ENCODE results near the gene ARMC12.

The ARMC12 gene

DNA sequence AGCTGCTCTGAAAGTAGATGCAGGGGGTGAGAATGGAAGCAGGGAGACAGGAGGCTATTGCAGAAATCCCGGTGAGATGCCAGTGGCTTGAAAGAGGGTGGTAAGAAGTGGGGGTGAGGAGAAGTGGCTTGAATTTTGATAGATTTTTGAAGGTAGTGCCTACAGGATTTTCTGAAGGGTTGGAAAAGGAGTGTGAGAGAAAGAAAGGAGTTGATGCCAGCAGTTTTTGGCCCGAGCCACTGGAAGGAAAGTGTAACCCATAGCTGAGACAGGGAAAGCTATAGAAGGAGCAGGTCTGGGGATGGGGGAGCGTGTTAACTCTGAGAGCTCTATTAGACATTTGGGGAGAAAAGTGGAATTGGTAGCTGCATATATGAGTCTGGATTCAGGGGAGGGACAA, 9.7 kb downstream of the ARMC12 start:
- TF ChIP-seq, protein P1, sequence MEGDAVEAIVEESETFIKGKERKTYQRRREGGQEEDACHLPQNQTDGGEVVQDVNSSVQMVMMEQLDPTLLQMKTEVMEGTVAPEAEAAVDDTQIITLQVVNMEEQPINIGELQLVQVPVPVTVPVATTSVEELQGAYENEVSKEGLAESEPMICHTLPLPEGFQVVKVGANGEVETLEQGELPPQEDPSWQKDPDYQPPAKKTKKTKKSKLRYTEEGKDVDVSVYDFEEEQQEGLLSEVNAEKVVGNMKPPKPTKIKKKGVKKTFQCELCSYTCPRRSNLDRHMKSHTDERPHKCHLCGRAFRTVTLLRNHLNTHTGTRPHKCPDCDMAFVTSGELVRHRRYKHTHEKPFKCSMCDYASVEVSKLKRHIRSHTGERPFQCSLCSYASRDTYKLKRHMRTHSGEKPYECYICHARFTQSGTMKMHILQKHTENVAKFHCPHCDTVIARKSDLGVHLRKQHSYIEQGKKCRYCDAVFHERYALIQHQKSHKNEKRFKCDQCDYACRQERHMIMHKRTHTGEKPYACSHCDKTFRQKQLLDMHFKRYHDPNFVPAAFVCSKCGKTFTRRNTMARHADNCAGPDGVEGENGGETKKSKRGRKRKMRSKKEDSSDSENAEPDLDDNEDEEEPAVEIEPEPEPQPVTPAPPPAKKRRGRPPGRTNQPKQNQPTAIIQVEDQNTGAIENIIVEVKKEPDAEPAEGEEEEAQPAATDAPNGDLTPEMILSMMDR (IDR thresholded peaks at IDR 0.05; ENCODE audit: extremely low read depth, insufficient read depth, missing control alignments): no peak
- no peak for DNase-seq (ENCODE audit: low spot score)
- in situ Hi-C loops (cut with MboI; ENCODE audit: low pct_unique_long_range_greater_than_20kb, low sequenced_read_pairs, unreplicated experiment): no loop called here

DNA sequence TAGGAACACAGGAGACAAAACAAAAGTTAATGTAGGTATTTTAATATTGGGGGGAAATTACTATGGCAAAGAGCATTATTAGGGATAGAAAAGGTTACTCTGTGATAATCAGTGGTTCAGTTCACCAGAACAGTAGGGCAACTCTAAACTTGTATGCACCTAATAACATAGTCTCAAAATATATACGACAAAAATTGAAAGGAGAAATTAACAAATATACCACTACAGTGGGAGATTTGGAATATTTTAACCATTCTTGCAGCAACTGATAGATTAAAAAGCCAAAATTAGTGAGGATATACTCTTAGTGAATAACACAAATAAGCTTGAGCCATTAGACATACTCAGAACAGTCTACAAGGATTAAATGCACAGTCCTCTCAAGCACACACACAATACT, 11.0 kb downstream of the ARMC12 start:
- TF ChIP-seq, protein P1 (IDR thresholded peaks at IDR 0.05; ENCODE audit: extremely low read depth, insufficient read depth, missing control alignments): no peak
- in situ Hi-C loops (cut with MboI; ENCODE audit: low pct_unique_long_range_greater_than_20kb, low sequenced_read_pairs, unreplicated experiment): no loop called here
- DNase-seq (ENCODE audit: low spot score): no peak

DNA sequence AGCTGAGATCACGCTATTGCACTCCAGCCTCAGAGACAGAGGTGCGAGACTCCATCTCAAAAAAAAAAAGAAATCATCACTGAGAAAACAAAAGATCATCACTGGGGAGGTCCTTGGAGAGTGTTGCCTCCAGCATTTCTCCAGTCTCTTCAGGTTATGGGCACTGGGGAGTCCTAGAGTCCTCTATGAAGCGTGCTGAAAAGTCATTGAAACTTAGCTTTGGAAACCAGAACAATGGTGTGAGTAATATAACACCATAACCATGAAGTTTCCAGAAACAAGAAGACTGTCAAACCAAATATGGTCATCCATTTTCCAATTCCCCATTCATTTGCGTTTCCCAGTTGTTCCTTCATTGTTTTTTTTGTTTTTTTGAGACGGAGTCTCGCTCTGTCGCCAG, 13.7 kb downstream of the ARMC12 start:
- TF ChIP-seq, protein P1 (IDR thresholded peaks at IDR 0.05; ENCODE audit: extremely low read depth, insufficient read depth, missing control alignments): no peak
- in situ Hi-C loops (cut with MboI; ENCODE audit: low pct_unique_long_range_greater_than_20kb, low sequenced_read_pairs, unreplicated experiment): no loop called here
- DNase-seq (ENCODE audit: low spot score): no peak

DNA sequence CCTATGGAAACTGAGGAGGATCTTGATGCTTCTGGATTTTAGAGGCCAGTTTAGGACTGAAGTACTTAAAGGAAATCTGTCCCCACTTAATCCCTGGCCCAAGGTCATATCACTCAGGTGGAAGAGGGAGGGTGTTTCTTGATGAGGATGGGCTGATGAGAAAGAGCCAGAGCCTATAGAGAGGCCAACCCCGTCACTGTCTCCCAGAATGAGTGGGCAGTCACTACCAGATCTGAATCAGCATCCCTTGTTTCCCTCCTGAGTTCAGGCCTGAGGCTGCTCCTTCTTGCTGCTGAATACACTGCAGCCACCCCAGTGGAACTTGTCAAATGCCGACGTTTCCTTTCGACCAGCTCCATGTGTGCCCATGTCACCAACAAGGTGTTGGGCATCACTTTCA, 14.8 kb downstream of the ARMC12 start:
- TF ChIP-seq, protein P1 (IDR thresholded peaks at IDR 0.05; ENCODE audit: extremely low read depth, insufficient read depth, missing control alignments): no peak
- no peak for DNase-seq (ENCODE audit: low spot score)
- in situ Hi-C loops (cut with MboI; ENCODE audit: low pct_unique_long_range_greater_than_20kb, low sequenced_read_pairs, unreplicated experiment): no loop called here

GRCh38 chr6:35752330-35752729, 15.5 kb downstream of the ARMC12 start:
- TF ChIP-seq, protein P1 (IDR thresholded peaks at IDR 0.05; ENCODE audit: extremely low read depth, insufficient read depth, missing control alignments): no peak
- DNase-seq (ENCODE audit: low spot score): no peak
- in situ Hi-C loops (cut with MboI; ENCODE audit: low pct_unique_long_range_greater_than_20kb, low sequenced_read_pairs, unreplicated experiment): no loop called here

DNA sequence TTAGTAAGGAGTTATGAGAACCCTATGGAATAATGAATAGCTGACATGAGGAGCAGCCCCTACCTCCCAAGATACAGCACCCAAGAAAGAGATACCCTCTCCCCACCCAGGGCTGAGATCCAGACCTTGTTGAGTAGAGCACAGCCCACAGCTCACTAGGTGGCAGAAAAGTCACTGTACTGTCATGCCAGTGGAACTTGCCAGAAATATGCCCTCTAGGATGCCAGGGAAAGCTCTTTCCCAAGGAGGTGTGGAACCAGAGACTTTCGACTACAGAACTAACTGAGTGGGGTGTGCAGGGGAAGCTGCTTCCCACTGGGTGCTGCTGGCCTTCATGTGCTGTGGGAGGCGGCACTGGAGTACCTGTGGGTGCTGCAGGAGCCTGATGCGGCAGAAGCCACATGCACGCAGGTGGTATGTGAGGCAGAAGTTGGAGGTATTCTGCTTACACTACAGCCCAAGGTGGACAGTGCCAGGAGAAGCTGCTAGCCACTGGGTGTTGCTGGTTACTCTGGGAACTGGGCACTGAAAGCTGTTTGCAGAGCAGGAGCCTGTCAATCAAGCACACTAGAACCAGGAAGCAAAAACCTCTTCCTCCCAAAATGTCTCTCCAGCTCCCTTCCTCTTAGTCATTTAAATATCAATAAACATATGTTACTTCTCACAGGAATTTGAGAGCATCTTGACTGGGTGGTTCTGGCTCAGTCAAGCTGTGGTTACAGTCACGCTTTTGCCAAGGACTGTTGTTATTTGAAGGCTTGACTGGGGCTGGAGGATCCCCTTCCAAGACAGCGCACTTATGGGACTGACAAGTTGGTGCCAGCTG, 17.8 kb downstream of the ARMC12 start:
- DNase-seq (ENCODE audit: low spot score): no peak
- in situ Hi-C loops (cut with MboI; ENCODE audit: low pct_unique_long_range_greater_than_20kb, low sequenced_read_pairs, unreplicated experiment): no loop called here
- TF ChIP-seq, protein P1 (IDR thresholded peaks at IDR 0.05; ENCODE audit: extremely low read depth, insufficient read depth, missing control alignments): no peak
